Subcutaneous abdominal adipose tissue (tissue), 5 donors: Measurements from ENCODE around the gene TLR9.

Experiments
- H3K27ac ChIP-seq: one replicate; pipeline ENCODE4 v1.7.0; 2013; ENCODE audit warnings: low read depth, mild to moderate bottlenecking, inconsistent platforms, low read length, moderate library complexity
- H3K27me3 ChIP-seq, 5 donors: one replicate each; pipeline ENCODE4 v1.7.0; 2013; ENCODE audit warnings: low read length in 5 of 5, inconsistent platforms in 1 of 5; ENCODE audit not compliant: control insufficient read depth in 5 of 5, insufficient read depth in 4 of 5
- H3K36me3 ChIP-seq, 5 donors: one replicate each; pipeline ENCODE4 v1.7.0; 2013; ENCODE audit warnings: low read length in 5 of 5; ENCODE audit not compliant: control insufficient read depth in 5 of 5, insufficient read depth in 5 of 5
- H3K4me1 ChIP-seq, 5 donors: one replicate each; pipeline ENCODE4 v1.7.0; 2013; ENCODE audit warnings: low read length in 5 of 5, mild to moderate bottlenecking in 3 of 5, moderate library complexity in 1 of 5; ENCODE audit not compliant: control insufficient read depth in 5 of 5, insufficient read depth in 5 of 5
- H3K4me3 ChIP-seq, 5 donors: one replicate each; pipeline ENCODE4 v1.7.0; 2013; ENCODE audit warnings: low read length in 5 of 5, low read depth in 1 of 5
- H3K9ac ChIP-seq, 5 donors: one replicate each; pipeline ENCODE4 v1.7.0; 2013; ENCODE audit warnings: low read length in 5 of 5, mild to moderate bottlenecking in 4 of 5, moderate library complexity in 3 of 5
- H3K9me3 ChIP-seq, 5 donors: one replicate each; pipeline ENCODE4 v1.7.0; 2013; ENCODE audit warnings: low read length in 5 of 5; ENCODE audit not compliant: control insufficient read depth in 5 of 5
- donor health status: healthy.
- donor health status: healthy.
- donor health status: healthy.
- donor health status: healthy.
- donor health status: healthy.

The TLR9 gene

GRCh38 chr3:52259035-52259434 is 33.6 kb upstream of the TLR9 start:
- Histone ChIP-seq H3K4me1 (peaks cover 0 to 4% (median 2%) of the 10 kb centered on the region in 5 donors), H3K36me3 (peaks cover 53 to 99% (median 89%) of the 10 kb centered on the region in 5 donors), H3K4me3 (no peak overlapping the region), H3K27me3 (no peaks in the 10 kb centered on the region), H3K9ac (no peak overlapping the region), H3K9me3 (no peaks in the 10 kb centered on the region), H3K27ac (no peak overlapping the region)

- peaks cover 0 to 15% (median 12%) of the 10 kb centered on the region in 5 donors for H3K4me1 ChIP-seq
- H3K27ac ChIP-seq = no peak overlapping the region
- H3K4me3 ChIP-seq = no peak overlapping the region
- H3K27me3 ChIP-seq = no peaks in the 10 kb centered on the region
- H3K9ac ChIP-seq = no peak overlapping the region
- H3K36me3 ChIP-seq = peaks cover 46 to 98% (median 86%) of the 10 kb centered on the region in 5 donors
- no peaks in the 10 kb centered on the region for H3K9me3 ChIP-seq
Measured at GRCh38 chr3:52257911-52258310, 32.5 kb upstream of the TLR9 start.

GRCh38 chr3:52256622-52257021 is 31.2 kb upstream of the TLR9 start:
- Histone ChIP-seq H3K9ac (no peak overlapping the region), H3K27ac (no peak overlapping the region), H3K4me1 (peaks cover 0 to 16% (median 13%) of the 10 kb centered on the region in 5 donors), H3K9me3 (no peaks in the 10 kb centered on the region), H3K27me3 (no peaks in the 10 kb centered on the region), H3K36me3 (peaks cover 40 to 92% (median 81%) of the 10 kb centered on the region in 5 donors), H3K4me3 (no peak overlapping the region)

- H3K36me3 ChIP-seq = peaks cover 35 to 90% (median 79%) of the 10 kb centered on the region in 5 donors
- H3K27me3 ChIP-seq = no peaks in the 10 kb centered on the region
- H3K9me3 ChIP-seq = no peaks in the 10 kb centered on the region
- H3K27ac ChIP-seq = no peak overlapping the region
- no peak overlapping the region for H3K4me3 ChIP-seq
- H3K4me1 ChIP-seq = peaks cover 0 to 16% (median 13%) of the 10 kb centered on the region in 5 donors
- H3K9ac ChIP-seq = no peak overlapping the region
Measured at GRCh38 chr3:52256159-52256558, 30.7 kb upstream of the TLR9 start.

- no peaks in the 10 kb centered on the region for H3K9me3 ChIP-seq
- H3K4me3 ChIP-seq = no peak overlapping the region
- H3K9ac ChIP-seq = no peak overlapping the region
- peaks cover 0 to 16% (median 13%) of the 10 kb centered on the region in 5 donors for H3K4me1 ChIP-seq
- H3K27ac ChIP-seq = no peak overlapping the region
- H3K36me3 ChIP-seq = peaks cover 27 to 90% (median 74%) of the 10 kb centered on the region in 5 donors
- H3K27me3 ChIP-seq = no peaks in the 10 kb centered on the region
Measured at GRCh38 chr3:52254608-52255007, 29.2 kb upstream of the TLR9 start.

GRCh38 chr3:52253314-52254304 is 28.2 kb upstream of the TLR9 start:
- Histone ChIP-seq H3K9ac (no peak overlapping the region), H3K4me1 (peaks cover 0 to 18% (median 14%) of the 10 kb centered on the region in 5 donors), H3K4me3 (no peak overlapping the region), H3K27ac (no peak overlapping the region), H3K36me3 (peaks cover 17 to 90% (median 74%) of the 10 kb centered on the region in 5 donors), H3K9me3 (no peaks in the 10 kb centered on the region), H3K27me3 (no peaks in the 10 kb centered on the region)

- peaks cover 5 to 43% (median 33%) of the 10 kb centered on the region in 5 donors for H3K4me1 ChIP-seq
- H3K27ac ChIP-seq = no peak overlapping the region
- peaks cover under 1 to 65% (median 49%) of the 10 kb centered on the region in 5 donors for H3K36me3 ChIP-seq
- no peak overlapping the region for H3K4me3 ChIP-seq
- no peaks in the 10 kb centered on the region for H3K9me3 ChIP-seq
- no peak overlapping the region for H3K9ac ChIP-seq
- H3K27me3 ChIP-seq = no peaks in the 10 kb centered on the region
Measured at GRCh38 chr3:52250122-52250521, 24.7 kb upstream of the TLR9 start.

GRCh38 chr3:52249683-52250082 is 24.2 kb upstream of the TLR9 start:
- Histone ChIP-seq H3K36me3 (peaks cover 0 to 62% (median 48%) of the 10 kb centered on the region in 5 donors), H3K4me1 (peaks cover 5 to 47% (median 38%) of the 10 kb centered on the region in 5 donors), H3K9ac (no peak overlapping the region), H3K27ac (no peak overlapping the region), H3K27me3 (no peaks in the 10 kb centered on the region), H3K9me3 (no peaks in the 10 kb centered on the region), H3K4me3 (no peak overlapping the region)

- Histone ChIP-seq H3K27ac (no peak overlapping the region), H3K4me3 (no peak overlapping the region), H3K36me3 (peaks cover 0 to 55% (median 44%) of the 10 kb centered on the region in 5 donors), H3K9ac (no peak overlapping the region), H3K9me3 (no peaks in the 10 kb centered on the region), H3K27me3 (no peaks in the 10 kb centered on the region), H3K4me1 (peaks cover 5 to 50% (median 42%) of the 10 kb centered on the region in 5 donors)
Measured at GRCh38 chr3:52248816-52249547, 23.5 kb upstream of the TLR9 start.
